ENCODE data around the gene ARID2. TPM values are rescaled to one million over a fixed set of nuclear protein-coding genes. Genes with fewer than 3 reads are reported as not detected.

The ARID2 gene
- total RNA-seq, 4 donors from 2014 or later = 10.5 to 25.0 (median 11.7) TPM

DNA sequence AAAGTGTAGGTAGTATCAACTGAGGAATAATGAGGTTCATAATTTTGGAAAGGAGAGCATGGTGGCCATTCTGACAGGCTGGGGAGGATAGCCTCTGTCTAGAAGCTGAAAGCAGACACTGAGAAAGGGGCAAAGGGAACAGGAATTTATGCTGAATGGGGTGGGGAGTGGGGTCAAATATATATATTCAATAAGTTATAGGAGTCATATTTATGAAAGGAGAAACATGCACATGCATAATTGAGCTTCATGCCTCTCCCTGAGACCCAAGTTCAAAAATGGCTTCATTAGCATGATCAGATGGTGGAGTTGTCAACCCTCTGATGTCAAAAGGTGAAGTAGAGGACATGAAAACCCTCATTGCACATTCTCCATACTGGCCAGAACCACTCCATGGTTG lies 33.9 kb upstream of the ARID2 start:
- intact Hi-C loops (cut with DNase I; ENCODE audit: low total_unique reads) = no loop called here
- Histone ChIP-seq H3K9me3 (no peaks in the 10 kb centered on the region), H3K4me3 (no peak overlapping the region), H3K27me3 (no peaks in the 10 kb centered on the region), H3K4me1 (peaks cover 0 to 2% of the 10 kb centered on the region in 2 donors), H3K36me3 (no peaks in the 10 kb centered on the region), H3K27ac (no peak overlapping the region)
- ATAC-seq (no peak), DNase-seq (no peak)
- in situ Hi-C loops (cut with MboI; ENCODE audit: low sequenced_read_pairs in 4 of 4) = no loop called here
- TF ChIP-seq, protein P1, sequence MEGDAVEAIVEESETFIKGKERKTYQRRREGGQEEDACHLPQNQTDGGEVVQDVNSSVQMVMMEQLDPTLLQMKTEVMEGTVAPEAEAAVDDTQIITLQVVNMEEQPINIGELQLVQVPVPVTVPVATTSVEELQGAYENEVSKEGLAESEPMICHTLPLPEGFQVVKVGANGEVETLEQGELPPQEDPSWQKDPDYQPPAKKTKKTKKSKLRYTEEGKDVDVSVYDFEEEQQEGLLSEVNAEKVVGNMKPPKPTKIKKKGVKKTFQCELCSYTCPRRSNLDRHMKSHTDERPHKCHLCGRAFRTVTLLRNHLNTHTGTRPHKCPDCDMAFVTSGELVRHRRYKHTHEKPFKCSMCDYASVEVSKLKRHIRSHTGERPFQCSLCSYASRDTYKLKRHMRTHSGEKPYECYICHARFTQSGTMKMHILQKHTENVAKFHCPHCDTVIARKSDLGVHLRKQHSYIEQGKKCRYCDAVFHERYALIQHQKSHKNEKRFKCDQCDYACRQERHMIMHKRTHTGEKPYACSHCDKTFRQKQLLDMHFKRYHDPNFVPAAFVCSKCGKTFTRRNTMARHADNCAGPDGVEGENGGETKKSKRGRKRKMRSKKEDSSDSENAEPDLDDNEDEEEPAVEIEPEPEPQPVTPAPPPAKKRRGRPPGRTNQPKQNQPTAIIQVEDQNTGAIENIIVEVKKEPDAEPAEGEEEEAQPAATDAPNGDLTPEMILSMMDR (IDR thresholded peaks at IDR 0.05 in 4 of 5, conservative IDR thresholded peaks at IDR 0.05 in 1 of 5) = no peak
- TF ChIP-seq POLR2A (IDR thresholded peaks at IDR 0.05) = no peak

- H3K4me1 ChIP-seq = peaks cover 0 to 2% of the 10 kb centered on the region in 2 donors
- no peak overlapping the region for H3K27ac ChIP-seq
- no peaks in the 10 kb centered on the region for H3K36me3 ChIP-seq
- DNase-seq (no peak), ATAC-seq (no peak)
- TF ChIP-seq, protein P1 (IDR thresholded peaks at IDR 0.05 in 4 of 5, conservative IDR thresholded peaks at IDR 0.05 in 1 of 5) = no peak
- no peak for TF ChIP-seq POLR2A (IDR thresholded peaks at IDR 0.05)
- in situ Hi-C loops (cut with MboI; ENCODE audit: low sequenced_read_pairs in 4 of 4) (no loop called here), intact Hi-C loops (cut with DNase I; ENCODE audit: low total_unique reads) (no loop called here)
- no peaks in the 10 kb centered on the region for H3K9me3 ChIP-seq
- H3K4me3 ChIP-seq = no peak overlapping the region
- H3K27me3 ChIP-seq = no peaks in the 10 kb centered on the region
Observed at GRCh38 chr12:45696049-45696448, 33.5 kb upstream of the ARID2 start.

DNA sequence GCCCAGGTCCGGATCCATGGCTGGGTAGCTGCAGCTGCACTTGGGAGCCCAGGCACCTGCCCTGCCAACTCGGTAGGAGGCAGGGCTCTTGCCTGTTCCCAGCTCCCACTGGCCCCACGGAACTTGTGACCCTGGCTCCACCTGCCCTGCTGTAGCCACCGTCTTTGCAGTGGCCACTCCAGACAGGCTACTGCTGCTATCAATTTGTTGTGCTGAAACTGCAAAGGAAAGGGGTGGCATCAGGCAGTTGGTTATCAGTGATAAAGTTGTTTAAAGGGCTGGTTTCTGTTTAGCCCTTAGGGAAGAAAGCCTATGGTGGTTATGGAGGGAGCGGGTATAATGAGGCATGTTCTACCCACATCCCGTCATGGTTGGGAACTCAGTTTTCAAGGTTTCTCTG lies 32.1 kb upstream of the ARID2 start:
- DNase-seq = no peak
- in situ Hi-C loops (cut with MboI; ENCODE audit: low sequenced_read_pairs in 4 of 4) (no loop called here), intact Hi-C loops (cut with DNase I; ENCODE audit: low total_unique reads) (no loop called here)
- Histone ChIP-seq H3K36me3 (no peaks in the 10 kb centered on the region), H3K27ac (no peak overlapping the region), H3K4me1 (peaks cover 0 to 2% of the 10 kb centered on the region in 2 donors), H3K27me3 (no peaks in the 10 kb centered on the region), H3K9me3 (peaks cover 0 to 2% (median 0%) of the 10 kb centered on the region in 3 donors), H3K4me3 (no peak overlapping the region)
- ATAC-seq = no peak
- TF ChIP-seq, protein P1 (IDR thresholded peaks at IDR 0.05 in 4 of 5, conservative IDR thresholded peaks at IDR 0.05 in 1 of 5) = no peak
- no peak for TF ChIP-seq POLR2A (IDR thresholded peaks at IDR 0.05)

- Histone ChIP-seq H3K4me3 (no peak overlapping the region), H3K9me3 (peaks cover 0 to 2% (median 0%) of the 10 kb centered on the region in 3 donors), H3K36me3 (no peaks in the 10 kb centered on the region), H3K27ac (no peak overlapping the region), H3K27me3 (no peaks in the 10 kb centered on the region), H3K4me1 (peaks cover 13 to 21% of the 10 kb centered on the region in 2 donors)
- in situ Hi-C loops (cut with MboI; ENCODE audit: low sequenced_read_pairs in 4 of 4) = no loop called here
- intact Hi-C loops (cut with DNase I; ENCODE audit: low total_unique reads) = no loop called here
- ATAC-seq = no peak
- no peak for DNase-seq
- no peak for TF ChIP-seq POLR2A (IDR thresholded peaks at IDR 0.05)
- TF ChIP-seq, protein P1 (IDR thresholded peaks at IDR 0.05 in 4 of 5, conservative IDR thresholded peaks at IDR 0.05 in 1 of 5) = no peak
Observed at GRCh38 chr12:45701296-45701695, 28.2 kb upstream of the ARID2 start.

DNA sequence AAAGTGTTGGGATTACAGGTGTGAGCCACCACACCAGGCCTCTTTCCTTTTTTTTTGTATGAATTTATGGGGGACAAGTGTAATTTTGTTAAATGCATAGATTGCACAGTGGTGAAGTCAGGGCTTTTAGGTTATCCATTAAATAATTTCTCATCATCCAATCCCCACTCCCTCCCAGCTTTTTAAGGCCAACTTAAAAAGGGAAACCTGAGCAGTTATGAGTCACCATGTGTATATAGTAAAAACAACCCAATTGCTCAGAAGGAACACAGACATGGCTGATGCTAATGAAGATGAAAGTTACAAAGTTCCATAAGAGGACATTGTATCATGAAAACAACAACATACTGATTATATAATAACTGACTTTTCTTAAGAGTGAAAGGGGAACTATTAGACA lies 25.6 kb upstream of the ARID2 start:
- Histone ChIP-seq H3K27me3 (no peaks in the 10 kb centered on the region), H3K4me3 (no peak overlapping the region), H3K27ac (no peak overlapping the region), H3K9me3 (peaks cover 0 to 2% (median 0%) of the 10 kb centered on the region in 3 donors), H3K4me1 (peaks cover 13 to 21% of the 10 kb centered on the region in 2 donors), H3K36me3 (no peaks in the 10 kb centered on the region)
- no peak for DNase-seq
- no peak for TF ChIP-seq POLR2A (IDR thresholded peaks at IDR 0.05)
- TF ChIP-seq, protein P1 (IDR thresholded peaks at IDR 0.05 in 4 of 5, conservative IDR thresholded peaks at IDR 0.05 in 1 of 5) = no peak
- in situ Hi-C loops (cut with MboI; ENCODE audit: low sequenced_read_pairs in 4 of 4) (no loop called here), intact Hi-C loops (cut with DNase I; ENCODE audit: low total_unique reads) (no loop called here)
- peak in 1 of 2 donors; percentile 65 for ATAC-seq

Data from gastrocnemius medialis (tissue), 4 donors.